AG04449 (cell line): ENCODE measurements around the gene CLCN7.
"Not testable (repeated sequence)": the region's sequence is repeated elsewhere in the genome, so short reads cannot be mapped to it uniquely, and the experiment has no call there.

Source experiments
- CTCF ChIA-PET: fragments of 350-600 bp; formaldehyde crosslinking; extraction: SDS; loops from one replicate; lab custom pipeline; 2021; ENCODE audit warnings: antibody characterized with exemption; lab: Yijun Ruan, JAX
- POLR2A ChIA-PET: fragments of 400-600, 350-600 bp; formaldehyde crosslinking; extraction: SDS; loops from one replicate; lab custom pipeline; 2020; ENCODE audit warnings: antibody characterized with exemption, inconsistent platforms; lab: Yijun Ruan, JAX
- DNase-seq: peaks from one replicate; pipeline ENCODE4 v3.0.0-alpha.2; 2010; ENCODE audit warnings: low read depth, low spot score
- H3K4me3 ChIP-seq: 2 replicates; pipeline ENCODE4 v1.5.1; 2011; ENCODE audit warnings: low read depth, mild to moderate bottlenecking, control low read depth, low read length
- CTCF ChIP-seq: IDR thresholded peaks from one replicate; pipeline ENCODE4 v1.5.1; 2011; ENCODE audit warnings: mild to moderate bottlenecking, moderate library complexity, low read length, control low read depth, inconsistent platforms; ENCODE audit not compliant: insufficient read depth; ENCODE audit errors: missing control alignments

CLCN7 gene

GRCh38 chr16:1443980-1444729 is 30.7 kb downstream of the CLCN7 start, which contains the start of gene CCDC154:
CCDC154 (minus strand) TSS chr16:1444556; CDS start chr16:1444322, 234 bp downstream.
- no peak within 1 kb of the TSS for H3K4me3 ChIP-seq
- ChIA-PET CTCF (interaction anchor here (0.7 to 1.7 kb wide), 3 partner anchors 10 to 81 kb away, joined by 3 to 4 read pairs (median 4); no protein-coding TSS in a partner anchor), POLR2A (no interaction called here)
- DNase-seq: no peak
- no peak for TF ChIP-seq CTCF

- no peak for DNase-seq
- CTCF ChIA-PET: interaction anchor here (0.7 to 1.7 kb wide), 2 partner anchors 22 to 80 kb away, joined by 3 to 4 read pairs; no protein-coding TSS in a partner anchor
- no peak for TF ChIP-seq CTCF
- POLR2A ChIA-PET: no interaction called here
- no peak overlapping the region for H3K4me3 ChIP-seq
Measured at GRCh38 chr16:1443403-1443973, 31.3 kb downstream of the CLCN7 start.

GRCh38 chr16:1442697-1443096 is 32.1 kb downstream of the CLCN7 start:
- no peak for DNase-seq
- TF ChIP-seq CTCF: no peak
- no peak overlapping the region for H3K4me3 ChIP-seq
- ChIA-PET CTCF (no interaction called here), POLR2A (no interaction called here)

GRCh38 chr16:1441391-1441829 is 33.4 kb downstream of the CLCN7 start:
- CTCF ChIA-PET: no interaction called here
- no peak for DNase-seq
- TF ChIP-seq CTCF: no peak

GRCh38 chr16:1439699-1440074 is 35.1 kb downstream of the CLCN7 start:
- DNase-seq, CTCF ChIA-PET, H3K4me3 ChIP-seq, POLR2A ChIA-PET: not testable (repeated sequence)

More at GRCh38 chr16:1441391-1441829, 33.4 kb downstream of the CLCN7 start:
- no peak overlapping the region for H3K4me3 ChIP-seq
- POLR2A ChIA-PET: no interaction called here

- DNase-seq: no peak
- H3K4me3 ChIP-seq: no peak overlapping the region
- POLR2A ChIA-PET: interaction anchor here (1.3 kb wide), 1 partner anchor 18 kb away, joined by 5 read pairs; the partner anchor contains the start of gene UQCC4
- CTCF ChIA-PET: interaction anchor here (1.8 kb wide), 1 partner anchor 11 kb away, joined by 5 read pairs; no protein-coding TSS in a partner anchor
- TF ChIP-seq CTCF: no peak
Measured at GRCh38 chr16:1439058-1439698, 35.6 kb downstream of the CLCN7 start.
